ENCODE results near the gene SLC25A51. TPM values are rescaled to one million over a fixed set of nuclear protein-coding genes. Genes with fewer than 3 reads are reported as not detected.

Gene SLC25A51
- total RNA-seq, 2 donors from 2014 or later, result 15.8 to 17.2 TPM

DNA sequence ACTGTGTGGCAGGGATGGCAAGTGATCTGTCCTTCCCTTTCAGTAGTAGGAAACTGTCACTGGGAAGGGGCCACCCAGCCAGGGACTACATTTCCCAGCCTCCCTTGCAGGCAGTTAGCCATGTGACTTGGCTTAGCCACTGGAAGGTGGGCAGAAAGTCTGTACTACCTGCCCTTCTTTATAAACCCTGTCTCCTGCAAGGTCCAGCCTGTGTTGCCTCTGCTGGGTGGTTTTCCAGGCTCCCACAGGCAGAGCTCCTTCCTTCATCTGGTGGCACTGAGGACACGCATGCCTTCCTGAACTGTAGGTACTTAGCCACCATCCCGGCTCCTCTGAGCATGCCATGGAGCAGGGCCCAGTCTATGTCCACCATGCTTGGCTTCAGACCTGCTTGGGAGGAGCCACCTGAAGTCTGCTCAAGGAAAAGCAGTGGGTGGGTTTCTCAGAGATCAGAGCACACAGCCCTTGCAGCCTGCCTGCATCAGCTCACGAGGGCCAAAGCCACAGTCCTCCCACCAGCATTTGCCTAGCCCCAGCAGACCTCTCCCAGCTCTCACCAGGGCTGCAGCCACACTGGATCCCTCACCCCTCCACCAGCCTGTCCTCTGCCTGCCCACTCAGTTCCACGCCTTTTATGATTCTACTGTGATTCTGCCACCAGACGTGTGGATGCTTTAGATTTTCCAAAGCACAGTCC lies 16.7 kb upstream of the SLC25A51 start:
- no peak overlapping the region for H3K4me3 ChIP-seq (ENCODE audit: low read length)
- H3K9me3 Mint-ChIP-seq, result no peaks in the 10 kb centered on the region
- peaks cover 52% of the 10 kb centered on the region for H3K36me3 ChIP-seq (ENCODE audit: control insufficient read depth, insufficient read depth, low read length)
- peak; percentile 88 for DNase-seq
- WGBS, 2 experiments (ENCODE audit: insufficient coverage in 1 of 2, insufficient read length in 1 of 2), result 95% methylated on average over 4 to 5 of the region's 5 CpGs
- no peaks in the 10 kb centered on the region for H3K27me3 Mint-ChIP-seq (ENCODE audit: insufficient read depth)
- H3K4me1 ChIP-seq (ENCODE audit: control insufficient read depth, insufficient read depth, low read length), result peaks cover 31% of the 10 kb centered on the region
- peaks cover 56% of the 10 kb centered on the region for H3K4me1 Mint-ChIP-seq
- no peaks in the 10 kb centered on the region for H3K9me3 ChIP-seq (ENCODE audit: control insufficient read depth, low read length)
- H3K27me3 ChIP-seq (ENCODE audit: control insufficient read depth, insufficient read depth, low read length, poor library complexity, severe bottlenecking), result no peaks in the 10 kb centered on the region
- no peak overlapping the region for H3K9ac ChIP-seq (ENCODE audit: extremely low read depth, low read length, poor library complexity, severe bottlenecking)
- H3K27ac Mint-ChIP-seq, result peak overlapping the region; percentile 79
- no peak overlapping the region for H3K27ac ChIP-seq (ENCODE audit: low read depth, low read length)
- no peak overlapping the region for H3K4me3 Mint-ChIP-seq
- TF ChIP-seq CTCF (conservative IDR thresholded peaks at IDR 0.05), result no peak
- peaks cover 29% of the 10 kb centered on the region for H3K36me3 Mint-ChIP-seq (ENCODE audit: low read depth)

DNA sequence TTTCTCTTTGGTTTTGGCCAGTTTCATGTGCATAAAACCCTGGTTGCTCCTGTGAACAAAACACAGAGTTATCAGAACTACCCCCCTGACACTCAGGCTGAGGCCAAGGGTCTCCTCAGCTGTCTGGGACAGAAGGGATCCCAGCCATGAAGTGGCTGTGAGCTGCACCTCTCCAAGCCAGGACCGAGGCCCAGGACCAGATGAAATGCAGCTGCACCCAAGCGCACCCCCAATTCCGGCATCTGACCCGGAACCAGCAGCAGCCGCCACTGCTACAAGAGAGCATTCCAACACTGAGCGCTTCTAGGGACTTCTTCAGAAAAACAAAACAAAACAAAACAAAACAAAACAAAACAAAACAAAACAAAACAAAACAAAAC lies 16.0 kb upstream of the SLC25A51 start:
- no peak overlapping the region for H3K27ac ChIP-seq (ENCODE audit: low read depth, low read length)
- H3K27me3 Mint-ChIP-seq (ENCODE audit: insufficient read depth), result no peaks in the 10 kb centered on the region
- peaks cover 31% of the 10 kb centered on the region for H3K4me1 ChIP-seq (ENCODE audit: control insufficient read depth, insufficient read depth, low read length)
- H3K4me3 Mint-ChIP-seq, result no peak overlapping the region
- H3K9me3 ChIP-seq (ENCODE audit: control insufficient read depth, low read length), result no peaks in the 10 kb centered on the region
- H3K9ac ChIP-seq (ENCODE audit: extremely low read depth, low read length, poor library complexity, severe bottlenecking), result no peak overlapping the region
- no peaks in the 10 kb centered on the region for H3K27me3 ChIP-seq (ENCODE audit: control insufficient read depth, insufficient read depth, low read length, poor library complexity, severe bottlenecking)
- no peak overlapping the region for H3K27ac Mint-ChIP-seq
- no peak for TF ChIP-seq CTCF (conservative IDR thresholded peaks at IDR 0.05)
- WGBS, 2 experiments (ENCODE audit: insufficient coverage in 1 of 2, insufficient read length in 1 of 2), result 89% methylated on average over 6 of the region's 6 CpGs; no CpG with 5 or more reads in 1 of the 2 experiments
- H3K36me3 ChIP-seq (ENCODE audit: control insufficient read depth, insufficient read depth, low read length), result peaks cover 59% of the 10 kb centered on the region
- peaks cover 32% of the 10 kb centered on the region for H3K36me3 Mint-ChIP-seq (ENCODE audit: low read depth)
- no peak overlapping the region for H3K4me3 ChIP-seq (ENCODE audit: low read length)
- H3K4me1 Mint-ChIP-seq, result peaks cover 52% of the 10 kb centered on the region
- H3K9me3 Mint-ChIP-seq, result no peaks in the 10 kb centered on the region
- DNase-seq, result no peak

GRCh38 chr9:37919246-37919955 lies 15.5 kb upstream of the SLC25A51 start:
- H3K36me3 Mint-ChIP-seq (ENCODE audit: low read depth), result peaks cover 33% of the 10 kb centered on the region
- TF ChIP-seq CTCF (conservative IDR thresholded peaks at IDR 0.05), result no peak
- H3K27ac ChIP-seq (ENCODE audit: low read depth, low read length), result no peak overlapping the region
- no peak overlapping the region for H3K4me3 ChIP-seq (ENCODE audit: low read length)
- H3K9me3 Mint-ChIP-seq, result no peaks in the 10 kb centered on the region
- WGBS, 2 experiments (ENCODE audit: insufficient coverage in 1 of 2, insufficient read length in 1 of 2), result 71 to 86% methylated on average over 7 to 16 of the region's 16 CpGs
- peak; percentile 70 for DNase-seq
- no peaks in the 10 kb centered on the region for H3K27me3 ChIP-seq (ENCODE audit: control insufficient read depth, insufficient read depth, low read length, poor library complexity, severe bottlenecking)
- H3K4me1 Mint-ChIP-seq, result peaks cover 50% of the 10 kb centered on the region
- H3K27ac Mint-ChIP-seq, result no peak overlapping the region
- H3K4me1 ChIP-seq (ENCODE audit: control insufficient read depth, insufficient read depth, low read length), result peaks cover 29% of the 10 kb centered on the region
- peaks cover 59% of the 10 kb centered on the region for H3K36me3 ChIP-seq (ENCODE audit: control insufficient read depth, insufficient read depth, low read length)
- H3K9ac ChIP-seq (ENCODE audit: extremely low read depth, low read length, poor library complexity, severe bottlenecking), result no peak overlapping the region
- H3K9me3 ChIP-seq (ENCODE audit: control insufficient read depth, low read length), result no peaks in the 10 kb centered on the region
- H3K4me3 Mint-ChIP-seq, result no peak overlapping the region
- no peaks in the 10 kb centered on the region for H3K27me3 Mint-ChIP-seq (ENCODE audit: insufficient read depth)
